H9 (cell line): ENCODE data around the gene PAK5. TPM values are rescaled to one million over a fixed set of nuclear protein-coding genes. Genes with fewer than 3 reads are reported as not detected.

ENCODE experiments used
- DNase-seq: peaks from one replicate; pipeline ENCODE4 v3.0.0-alpha.2; 2017
- H2AFZ ChIP-seq: one replicate; pipeline ENCODE4 v1.6.1; 2013; ENCODE audit warnings: mild to moderate bottlenecking, low read length, control low read depth, moderate library complexity
- H2AK5ac ChIP-seq: 2 replicates; pipeline ENCODE4 v1.6.1; 2013; ENCODE audit warnings: low read length, control low read depth, mixed read lengths; ENCODE audit not compliant: insufficient read length
- H2BK120ac ChIP-seq: one replicate; pipeline ENCODE4 v1.6.1; 2013; ENCODE audit warnings: low read depth, mild to moderate bottlenecking, low read length, control low read depth, inconsistent platforms; ENCODE audit not compliant: poor library complexity, severe bottlenecking
- H2BK12ac ChIP-seq: 2 replicates; pipeline ENCODE4 v1.6.1; 2013; ENCODE audit warnings: low read length, control low read depth, mixed read lengths, low read depth; ENCODE audit not compliant: insufficient read length
- H2BK15ac ChIP-seq: 2 replicates; pipeline ENCODE4 v1.6.1; 2013; ENCODE audit warnings: low read depth, low read length, control low read depth
- H2BK20ac ChIP-seq: one replicate; pipeline ENCODE4 v1.6.1; 2013; ENCODE audit warnings: low read depth, mild to moderate bottlenecking, low read length, control low read depth, inconsistent platforms; ENCODE audit not compliant: poor library complexity, severe bottlenecking
- H2BK5ac ChIP-seq: 2 replicates; pipeline ENCODE4 v1.6.1; 2013; ENCODE audit warnings: low read length, control low read depth, mixed read lengths; ENCODE audit not compliant: insufficient read length
- H3K14ac ChIP-seq: 2 replicates; pipeline ENCODE4 v1.6.1; 2013; ENCODE audit warnings: low read length, control low read depth; ENCODE audit not compliant: insufficient read depth
- H3K18ac ChIP-seq: 2 replicates; pipeline ENCODE4 v1.6.1; 2013; ENCODE audit warnings: low read depth, mild to moderate bottlenecking, mixed read lengths, low read length, control low read depth; ENCODE audit not compliant: insufficient read length
- H3K23ac ChIP-seq: 2 replicates; pipeline ENCODE4 v1.6.1; 2013; ENCODE audit warnings: low read length, control low read depth, mixed read lengths, low read depth; ENCODE audit not compliant: insufficient read length
- H3K23me2 ChIP-seq: 2 replicates; pipeline ENCODE4 v1.6.1; 2013; ENCODE audit warnings: low read depth, mild to moderate bottlenecking, mixed read lengths, low read length, control low read depth; ENCODE audit not compliant: insufficient read length, poor library complexity, severe bottlenecking
- H3K27ac ChIP-seq: 2 replicates; pipeline ENCODE4 v1.5.1; 2013; ENCODE audit warnings: low read length, control low read depth, mixed read lengths, low read depth; ENCODE audit not compliant: insufficient read length
- H3K27me3 ChIP-seq: 2 replicates; pipeline ENCODE4 v1.6.1; 2013; ENCODE audit warnings: low read length, control low read depth, inconsistent platforms; ENCODE audit not compliant: insufficient read depth
- H3K4ac ChIP-seq: 2 replicates; pipeline ENCODE4 v1.6.1; 2013; ENCODE audit warnings: low read depth, mild to moderate bottlenecking, control low read depth, inconsistent platforms, low read length, moderate library complexity
- H3K4me1 ChIP-seq: 2 replicates; pipeline ENCODE4 v1.6.1; 2013; ENCODE audit warnings: low read length, control low read depth, inconsistent platforms; ENCODE audit not compliant: insufficient read depth
- H3K4me2 ChIP-seq: 2 replicates; pipeline ENCODE4 v1.6.1; 2013; ENCODE audit warnings: low read length, control low read depth, mixed read lengths; ENCODE audit not compliant: insufficient read length, insufficient read depth
- H3K56ac ChIP-seq: 2 replicates; pipeline ENCODE4 v1.6.1; 2013; ENCODE audit warnings: low read depth, mild to moderate bottlenecking, mixed read lengths, low read length, control low read depth; ENCODE audit not compliant: insufficient read length
- H3K79me1 ChIP-seq: 2 replicates; pipeline ENCODE4 v1.6.1; 2013; ENCODE audit warnings: low read depth, mild to moderate bottlenecking, moderate library complexity, low read length, control low read depth, inconsistent platforms; ENCODE audit not compliant: insufficient read depth, poor library complexity, severe bottlenecking
- H3K79me2 ChIP-seq: 2 replicates; pipeline ENCODE4 v1.6.1; 2013; ENCODE audit warnings: low read length, control low read depth, inconsistent platforms; ENCODE audit not compliant: insufficient read depth
- H3K9ac ChIP-seq: 2 replicates; pipeline ENCODE4 v1.6.1; 2013; ENCODE audit warnings: low read length, control low read depth, mixed read lengths; ENCODE audit not compliant: insufficient read length; ENCODE audit errors: extremely low read depth
- H3K9me3 ChIP-seq: one replicate; pipeline ENCODE4 v1.6.1; 2013; ENCODE audit warnings: low read depth, low read length, inconsistent platforms; ENCODE audit not compliant: control insufficient read depth
- H3T11ph ChIP-seq: one replicate; pipeline ENCODE4 v1.6.1; 2013; ENCODE audit warnings: mild to moderate bottlenecking, low read length, control low read depth, inconsistent platforms
- H4K20me1 ChIP-seq: one replicate; pipeline ENCODE4 v1.6.1; 2013; ENCODE audit not compliant: control insufficient read depth, insufficient read length, insufficient read depth
- H4K5ac ChIP-seq: 2 replicates; pipeline ENCODE4 v1.6.1; 2013; ENCODE audit warnings: low read depth, mild to moderate bottlenecking, mixed read lengths, low read length, control low read depth; ENCODE audit not compliant: insufficient read length
- H4K8ac ChIP-seq: replicated peaks from 2 replicates; pipeline ENCODE4 v1.6.1; 2013; ENCODE audit warnings: low read length, control low read depth, mixed read lengths, low read depth; ENCODE audit not compliant: insufficient read length
- H4K91ac ChIP-seq: 2 replicates; pipeline ENCODE4 v1.6.1; 2013; ENCODE audit warnings: low read depth, mild to moderate bottlenecking, moderate library complexity, mixed read lengths, low read length, control low read depth; ENCODE audit not compliant: insufficient read length
- H3K27ac Mint-ChIP-seq, 3 experiments: 2 replicates in 2 of 3; 3 replicates in 1 of 3; pipeline ENCODE4 v1.8.0; 2020 to 2021; ENCODE audit warnings: mixed read lengths in 3 of 3, mild to moderate bottlenecking in 1 of 3, moderate library complexity in 1 of 3
- H3K27me3 Mint-ChIP-seq: 2 replicates; pipeline ENCODE4 v1.8.0; 2021; ENCODE audit warnings: low read depth, mild to moderate bottlenecking, moderate library complexity, mixed read lengths
- H3K36me3 Mint-ChIP-seq, 3 experiments: 2 replicates in 2 of 3; 3 replicates in 1 of 3; pipeline ENCODE4 v1.8.0; 2020 to 2021; ENCODE audit warnings: low read depth in 3 of 3, mixed read lengths in 3 of 3; ENCODE audit not compliant: insufficient read depth in 1 of 3
- H3K4me1 Mint-ChIP-seq, 2 experiments: 2 replicates each; pipeline ENCODE4 v1.8.0; 2020; ENCODE audit warnings: mixed read lengths in 2 of 2
- H3K4me3 Mint-ChIP-seq, 2 experiments: 2 replicates in 1 of 2; 3 replicates in 1 of 2; pipeline ENCODE4 v1.8.0; 2020 to 2021; ENCODE audit warnings: mild to moderate bottlenecking in 2 of 2, mixed read lengths in 2 of 2, moderate library complexity in 1 of 2
- H3K9me3 Mint-ChIP-seq, 2 experiments: 2 replicates in 1 of 2; 3 replicates in 1 of 2; pipeline ENCODE4 v1.8.0; 2020; ENCODE audit warnings: mild to moderate bottlenecking in 2 of 2, mixed read lengths in 2 of 2, moderate library complexity in 1 of 2
- CTCF ChIP-seq: fragments of 200-600 bp; sonication (generic); conservative IDR thresholded peaks from 3 replicates; pipeline ENCODE4 v1.8.0; 2021; ENCODE audit warnings: antibody characterized with exemption, mild to moderate bottlenecking
- WGBS: extraction: QIAGEN DNeasy Blood & Tissue Kit; methylation state at CpG from one replicate; pipeline ENCODE4 v1.1.7; 2013; ENCODE audit warnings: missing lambda C conversion rate, low lambda C conversion rate, mixed read lengths; ENCODE audit not compliant: insufficient read length; ENCODE audit errors: extremely low coverage; 5-methylcytosine and 5-hydroxymethylcytosine counted together
- total RNA-seq: library from RNA; stranded (reverse); gene quantifications from 2 replicates; pipeline ENCODE4 v1.2.1, GENCODE V29; 2021

PAK5 gene
- total RNA-seq, 1 experiment from 2014 or later: 0.20 TPM

GRCh38 chr20:9608639-9609340 lies 230.1 kb downstream of the PAK5 start:
- Histone ChIP-seq H4K8ac (no peak overlapping the region), H2BK120ac (no peak overlapping the region), H2BK12ac (no peak overlapping the region), H3K27me3 (no peaks in the 10 kb centered on the region), H3K79me2 (no peaks in the 10 kb centered on the region), H4K20me1 (no peaks in the 10 kb centered on the region), H3K9ac (no peak overlapping the region), H3T11ph (no peak overlapping the region), H2BK5ac (no peak overlapping the region), H3K4me1 (no peaks in the 10 kb centered on the region), H4K5ac (no peak overlapping the region), H4K91ac (no peak overlapping the region), H3K14ac (no peak overlapping the region), H2AFZ (no peak overlapping the region), H2BK15ac (no peak overlapping the region), H3K9me3 (no peaks in the 10 kb centered on the region), H3K4ac (no peak overlapping the region), H2BK20ac (no peak overlapping the region), H3K27ac (no peak overlapping the region), H2AK5ac (no peak overlapping the region), H3K79me1 (no peaks in the 10 kb centered on the region), H3K4me2 (no peak overlapping the region), H3K56ac (no peak overlapping the region), H3K23ac (no peak overlapping the region), H3K18ac (no peak overlapping the region), H3K23me2 (no peaks in the 10 kb centered on the region)
- Mint-ChIP-seq H3K27ac (no peak overlapping the region; a peak in 1 of 7 replicates), H3K36me3 (peaks cover 0 to 10% (median 5%) of the 10 kb centered on the region in 3 experiments; a peak in 2 of 7 replicates), H3K9me3 (peaks cover 0 to 6% of the 10 kb centered on the region in 2 experiments; a peak in 4 of 5 replicates), H3K4me3 (no peak overlapping the region; a peak in 1 of 5 replicates), H3K4me1 (peaks cover 10 to 12% of the 10 kb centered on the region in 2 experiments), H3K27me3 (peaks cover 6% of the 10 kb centered on the region)
- DNase-seq: no peak
- TF ChIP-seq CTCF: 0 out of 3 replicates have a peak, but pooled peaks have one; percentile 13
- WGBS: no CpG with 5 or more reads among the region's 5 CpGs
